ENCODE data around the gene PTGR3. TPM values are rescaled to one million over a fixed set of nuclear protein-coding genes. Genes with fewer than 3 reads are reported as not detected.

Gene PTGR3
- total and polyA plus RNA-seq, 2 donors (not counting 1 experiment from before 2014, with no cell fraction given), result 27.5 to 30.2 TPM

DNA sequence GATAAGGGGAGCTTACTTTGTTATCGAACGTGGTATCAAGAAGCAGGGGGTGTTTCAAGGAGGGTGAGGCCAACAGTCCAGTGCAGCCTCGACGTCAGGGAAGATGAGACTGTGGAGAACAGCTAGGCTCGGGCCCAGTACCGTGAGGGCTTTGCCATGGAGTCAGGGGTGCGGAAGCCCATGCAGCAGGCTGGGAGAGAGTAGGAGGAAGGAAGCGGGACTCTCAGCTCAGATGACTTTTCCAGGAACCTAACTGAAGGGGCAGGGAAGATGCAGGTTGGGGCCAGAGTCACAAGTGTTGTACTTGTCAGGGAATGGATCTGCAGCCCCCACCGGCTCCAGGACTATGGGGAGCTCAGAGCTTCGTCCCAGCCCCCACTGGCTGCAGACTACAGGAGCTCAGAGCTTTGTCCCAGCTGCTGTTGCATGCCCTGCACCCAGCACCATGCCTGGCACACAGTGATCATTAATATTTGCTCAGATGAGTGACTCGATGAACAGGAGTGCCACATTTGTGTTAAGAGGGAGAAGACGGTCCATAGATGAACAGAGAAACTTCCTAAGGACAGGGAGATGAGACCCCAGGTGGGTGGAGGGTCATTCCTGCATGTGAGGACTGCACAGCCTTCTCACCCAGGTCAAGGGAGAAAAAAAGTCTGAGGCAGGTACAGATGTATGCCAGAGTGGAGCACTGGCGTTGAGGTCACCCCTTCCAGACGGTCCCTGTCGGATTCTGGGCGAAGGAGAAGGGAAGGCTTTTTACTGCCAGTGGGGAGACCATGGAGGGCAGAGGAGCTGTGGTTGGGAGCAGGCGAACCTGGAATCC is 36.4 kb downstream of the PTGR3 start:
- ChIA-PET POLR2A (no interaction called here), CTCF (interaction anchor here (0.9 to 1.2 kb wide), 5 partner anchors 8 to 1175 kb away, joined by 3 to 4 read pairs (median 3); no protein-coding TSS in a partner anchor)
- Histone ChIP-seq H3K9me3 (ENCODE audit: control extremely low read depth in 1 of 3, control insufficient read depth in 2 of 3, insufficient read depth in 1 of 3, low read length in 2 of 3) (peaks cover 0 to 4% (median 0%) of the 10 kb centered on the region in 3 donors), H3K4me3 (ENCODE audit: control extremely low read depth in 1 of 5, extremely low read depth in 1 of 5, insufficient read depth in 1 of 5, low read depth in 2 of 5, low read length in 4 of 5) (no peak overlapping the region), H3K9ac (ENCODE audit: low read length) (no peak overlapping the region), H3K79me2 (ENCODE audit: control insufficient read depth, insufficient read depth, low read length) (no peaks in the 10 kb centered on the region), H3K36me3 (replicated peaks in 1 of 2; ENCODE audit: control extremely low read depth in 1 of 2, control insufficient read depth in 1 of 2, extremely low read depth in 1 of 2, insufficient read depth in 2 of 2, low read length in 1 of 2) (no peaks in the 10 kb centered on the region), H3K27me3 (replicated peaks in 1 of 4; ENCODE audit: control extremely low read depth in 1 of 4, control insufficient read depth in 3 of 4, insufficient read depth in 4 of 4, low read length in 3 of 4) (no peaks in the 10 kb centered on the region), H4K20me1 (ENCODE audit: control insufficient read depth, insufficient read depth, low read length, poor library complexity, severe bottlenecking) (no peaks in the 10 kb centered on the region), H2AFZ (ENCODE audit: insufficient read depth, low read depth, low read length, poor library complexity, severe bottlenecking) (no peak overlapping the region), H3K4me2 (replicated peaks; ENCODE audit: low read depth, low read length, poor library complexity, severe bottlenecking) (no peak overlapping the region), H3K4me1 (ENCODE audit: control insufficient read depth in 2 of 2, insufficient read depth in 2 of 2, low read length in 2 of 2) (peaks cover 7 to 13% of the 10 kb centered on the region in 2 donors), H3K27ac (ENCODE audit: low read length in 2 of 2) (no peak overlapping the region)
- peaks cover 16% of the 10 kb centered on the region for H3K4me1 Mint-ChIP-seq
- DNase-seq (no peak), ATAC-seq (ENCODE audit: low read depth) (peak; percentile 17)
- no peaks in the 10 kb centered on the region for H3K9me3 Mint-ChIP-seq (ENCODE audit: insufficient read depth)
- H3K27ac Mint-ChIP-seq, result no peak overlapping the region
- 82% methylated on average over 17 of the region's 17 CpGs for WGBS (ENCODE audit: insufficient coverage)
- H3K4me3 Mint-ChIP-seq, result no peak overlapping the region
- intact Hi-C loops (cut with micrococcal nuclease), result no loop called here
- TF ChIP-seq, protein P1, sequence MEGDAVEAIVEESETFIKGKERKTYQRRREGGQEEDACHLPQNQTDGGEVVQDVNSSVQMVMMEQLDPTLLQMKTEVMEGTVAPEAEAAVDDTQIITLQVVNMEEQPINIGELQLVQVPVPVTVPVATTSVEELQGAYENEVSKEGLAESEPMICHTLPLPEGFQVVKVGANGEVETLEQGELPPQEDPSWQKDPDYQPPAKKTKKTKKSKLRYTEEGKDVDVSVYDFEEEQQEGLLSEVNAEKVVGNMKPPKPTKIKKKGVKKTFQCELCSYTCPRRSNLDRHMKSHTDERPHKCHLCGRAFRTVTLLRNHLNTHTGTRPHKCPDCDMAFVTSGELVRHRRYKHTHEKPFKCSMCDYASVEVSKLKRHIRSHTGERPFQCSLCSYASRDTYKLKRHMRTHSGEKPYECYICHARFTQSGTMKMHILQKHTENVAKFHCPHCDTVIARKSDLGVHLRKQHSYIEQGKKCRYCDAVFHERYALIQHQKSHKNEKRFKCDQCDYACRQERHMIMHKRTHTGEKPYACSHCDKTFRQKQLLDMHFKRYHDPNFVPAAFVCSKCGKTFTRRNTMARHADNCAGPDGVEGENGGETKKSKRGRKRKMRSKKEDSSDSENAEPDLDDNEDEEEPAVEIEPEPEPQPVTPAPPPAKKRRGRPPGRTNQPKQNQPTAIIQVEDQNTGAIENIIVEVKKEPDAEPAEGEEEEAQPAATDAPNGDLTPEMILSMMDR (IDR thresholded peaks at IDR 0.05), result no peak
- TF ChIP-seq EZH2 (IDR thresholded peaks at IDR 0.05; ENCODE audit: borderline replicate concordance, insufficient read depth, low read depth, low read length, poor library complexity, severe bottlenecking), result no peak
- no peaks in the 10 kb centered on the region for H3K27me3 Mint-ChIP-seq

DNA sequence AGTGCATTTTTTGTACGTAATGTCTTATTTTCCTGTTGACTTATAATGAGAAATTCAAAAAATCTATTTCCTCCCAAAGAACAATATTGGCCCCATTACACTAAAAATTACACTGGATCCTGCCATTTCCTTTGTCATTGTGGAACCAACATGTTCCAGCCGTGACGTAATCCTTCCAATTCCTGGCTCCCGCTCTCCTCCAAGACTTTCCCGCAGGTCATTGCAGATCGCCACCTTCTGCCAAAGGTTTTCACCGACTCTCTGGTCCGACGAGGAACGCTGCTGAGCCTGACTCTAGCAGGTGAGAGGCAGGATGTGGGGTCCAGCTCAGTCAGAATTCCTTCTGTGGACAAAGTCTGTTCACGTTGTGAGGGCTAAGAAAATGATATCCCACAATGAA is 38.0 kb downstream of the PTGR3 start:
- H3K4me2 ChIP-seq (replicated peaks; ENCODE audit: low read depth, low read length, poor library complexity, severe bottlenecking), result no peak overlapping the region
- peaks cover 16% of the 10 kb centered on the region for H3K4me1 Mint-ChIP-seq
- no peak overlapping the region for H3K27ac ChIP-seq (ENCODE audit: low read length in 2 of 2)
- H3K4me1 ChIP-seq (ENCODE audit: control insufficient read depth in 2 of 2, insufficient read depth in 2 of 2, low read length in 2 of 2), result peaks cover 7 to 13% of the 10 kb centered on the region in 2 donors
- H2AFZ ChIP-seq (ENCODE audit: insufficient read depth, low read depth, low read length, poor library complexity, severe bottlenecking), result no peak overlapping the region
- H3K27me3 Mint-ChIP-seq, result peaks cover 7% of the 10 kb centered on the region
- peaks cover 0 to 7% (median 0%) of the 10 kb centered on the region in 3 donors for H3K9me3 ChIP-seq (ENCODE audit: control extremely low read depth in 1 of 3, control insufficient read depth in 2 of 3, insufficient read depth in 1 of 3, low read length in 2 of 3)
- no peaks in the 10 kb centered on the region for H4K20me1 ChIP-seq (ENCODE audit: control insufficient read depth, insufficient read depth, low read length, poor library complexity, severe bottlenecking)
- peaks cover 0 to 4% (median 0%) of the 10 kb centered on the region in 4 experiments for H3K27me3 ChIP-seq (replicated peaks in 1 of 4; ENCODE audit: control extremely low read depth in 1 of 4, control insufficient read depth in 3 of 4, insufficient read depth in 4 of 4, low read length in 3 of 4)
- H3K9ac ChIP-seq (ENCODE audit: low read length), result no peak overlapping the region
- TF ChIP-seq EZH2 (IDR thresholded peaks at IDR 0.05; ENCODE audit: borderline replicate concordance, insufficient read depth, low read depth, low read length, poor library complexity, severe bottlenecking), result no peak
- TF ChIP-seq, protein P1 (IDR thresholded peaks at IDR 0.05), result no peak
- WGBS (ENCODE audit: insufficient coverage), result 99% methylated on average over 10 of the region's 11 CpGs
- intact Hi-C loops (cut with micrococcal nuclease), result no loop called here
- DNase-seq (no peak), ATAC-seq (ENCODE audit: low read depth) (no peak)
- no peaks in the 10 kb centered on the region for H3K9me3 Mint-ChIP-seq (ENCODE audit: insufficient read depth)
- no peaks in the 10 kb centered on the region for H3K79me2 ChIP-seq (ENCODE audit: control insufficient read depth, insufficient read depth, low read length)
- H3K4me3 ChIP-seq (ENCODE audit: control extremely low read depth in 1 of 5, extremely low read depth in 1 of 5, insufficient read depth in 1 of 5, low read depth in 2 of 5, low read length in 4 of 5), result no peak overlapping the region
- POLR2A ChIA-PET, result no interaction called here
- no peak overlapping the region for H3K4me3 Mint-ChIP-seq
- CTCF ChIA-PET, result no interaction called here
- H3K27ac Mint-ChIP-seq, result no peak overlapping the region
- H3K36me3 ChIP-seq (replicated peaks in 1 of 2; ENCODE audit: control extremely low read depth in 1 of 2, control insufficient read depth in 1 of 2, extremely low read depth in 1 of 2, insufficient read depth in 2 of 2, low read length in 1 of 2), result no peaks in the 10 kb centered on the region
